Progenitor cell of endocrine pancreas (in vitro differentiated cells): ENCODE results near the gene SERPIND1. TPM values are rescaled to one million over a fixed set of nuclear protein-coding genes. Genes with fewer than 3 reads are reported as not detected.

Experiments used
- DNase-seq: peaks from one replicate; pipeline ENCODE4 v3.0.0; 2021; ENCODE audit warnings: low spot score; ENCODE audit not compliant: unreplicated experiment
- H3K27ac Mint-ChIP-seq: 2 replicates; pipeline ENCODE4 v1.8.0; 2021; ENCODE audit warnings: mild to moderate bottlenecking, moderate library complexity, mixed read lengths
- H3K27me3 Mint-ChIP-seq: 2 replicates; pipeline ENCODE4 v1.8.0; 2021; ENCODE audit warnings: mixed read lengths
- H3K36me3 Mint-ChIP-seq: 2 replicates; pipeline ENCODE4 v1.8.0; 2022; ENCODE audit warnings: mixed read lengths; ENCODE audit not compliant: insufficient read depth
- H3K4me1 Mint-ChIP-seq: 2 replicates; pipeline ENCODE4 v1.8.0; 2021; ENCODE audit warnings: low read depth, mixed read lengths
- H3K4me3 Mint-ChIP-seq: 2 replicates; pipeline ENCODE4 v1.8.0; 2021; ENCODE audit warnings: low read depth, mild to moderate bottlenecking, moderate library complexity, mixed read lengths
- H3K9me3 Mint-ChIP-seq: 2 replicates; pipeline ENCODE4 v1.8.0; 2021; ENCODE audit warnings: low read depth, mixed read lengths
- total RNA-seq: library from RNA; stranded (reverse); gene quantifications from 2 replicates; pipeline ENCODE4 v1.2.1, GENCODE V29; 2021
- TF ChIP-seq, protein P1 (sequence below): fragments of 200-600 bp; sonication (generic); IDR thresholded peaks from one replicate; pipeline ENCODE4 v1.5.0; 2021; ENCODE audit warnings: antibody characterized with exemption, mild to moderate bottlenecking; ENCODE audit not compliant: unreplicated experiment

Gene SERPIND1
- total RNA-seq, 1 donor from 2014 or later, result 0.74 TPM

DNA sequence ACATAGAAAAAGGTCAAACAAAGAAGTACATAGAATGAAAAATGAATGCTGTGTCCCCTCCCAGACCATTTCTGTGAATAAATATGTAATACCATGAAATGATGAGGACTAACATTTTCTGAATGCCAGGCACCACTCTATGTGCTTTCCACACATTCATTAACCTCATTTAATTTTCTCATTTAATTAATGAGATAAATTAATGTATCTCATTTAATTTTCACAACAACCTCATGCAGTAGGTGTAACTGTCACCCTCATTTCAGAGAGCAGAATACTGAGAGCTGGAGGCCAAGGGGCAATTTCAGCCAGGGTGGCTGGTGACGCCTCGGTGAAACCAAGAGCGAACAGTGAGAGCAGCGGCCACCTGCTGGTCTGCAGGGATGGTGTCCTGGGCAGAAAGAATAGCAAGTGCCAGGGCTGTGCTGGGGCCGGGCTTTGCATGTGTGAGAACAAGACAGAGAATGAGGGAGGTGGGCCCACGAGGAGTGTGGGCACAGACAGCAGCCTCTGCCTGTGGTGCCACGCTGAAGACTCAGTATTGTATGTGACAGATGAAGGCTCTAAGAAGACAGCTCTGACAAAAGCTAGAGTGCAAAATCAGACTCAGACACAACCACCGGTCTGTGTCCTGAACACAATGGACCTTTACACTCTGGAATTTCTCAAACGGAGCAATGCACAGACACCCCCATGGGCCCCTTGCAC is 1.8 kb upstream of the SERPIND1 start:
- Mint-ChIP-seq H3K9me3 (no peaks in the 10 kb centered on the region), H3K4me1 (peaks cover 6% of the 10 kb centered on the region), H3K27me3 (no peaks in the 10 kb centered on the region), H3K27ac (no peak overlapping the region), H3K4me3 (no peak overlapping the region), H3K36me3 (peaks cover 6% of the 10 kb centered on the region)
- TF ChIP-seq, protein P1, sequence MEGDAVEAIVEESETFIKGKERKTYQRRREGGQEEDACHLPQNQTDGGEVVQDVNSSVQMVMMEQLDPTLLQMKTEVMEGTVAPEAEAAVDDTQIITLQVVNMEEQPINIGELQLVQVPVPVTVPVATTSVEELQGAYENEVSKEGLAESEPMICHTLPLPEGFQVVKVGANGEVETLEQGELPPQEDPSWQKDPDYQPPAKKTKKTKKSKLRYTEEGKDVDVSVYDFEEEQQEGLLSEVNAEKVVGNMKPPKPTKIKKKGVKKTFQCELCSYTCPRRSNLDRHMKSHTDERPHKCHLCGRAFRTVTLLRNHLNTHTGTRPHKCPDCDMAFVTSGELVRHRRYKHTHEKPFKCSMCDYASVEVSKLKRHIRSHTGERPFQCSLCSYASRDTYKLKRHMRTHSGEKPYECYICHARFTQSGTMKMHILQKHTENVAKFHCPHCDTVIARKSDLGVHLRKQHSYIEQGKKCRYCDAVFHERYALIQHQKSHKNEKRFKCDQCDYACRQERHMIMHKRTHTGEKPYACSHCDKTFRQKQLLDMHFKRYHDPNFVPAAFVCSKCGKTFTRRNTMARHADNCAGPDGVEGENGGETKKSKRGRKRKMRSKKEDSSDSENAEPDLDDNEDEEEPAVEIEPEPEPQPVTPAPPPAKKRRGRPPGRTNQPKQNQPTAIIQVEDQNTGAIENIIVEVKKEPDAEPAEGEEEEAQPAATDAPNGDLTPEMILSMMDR, result peak; percentile 49
- no peak for DNase-seq

DNA sequence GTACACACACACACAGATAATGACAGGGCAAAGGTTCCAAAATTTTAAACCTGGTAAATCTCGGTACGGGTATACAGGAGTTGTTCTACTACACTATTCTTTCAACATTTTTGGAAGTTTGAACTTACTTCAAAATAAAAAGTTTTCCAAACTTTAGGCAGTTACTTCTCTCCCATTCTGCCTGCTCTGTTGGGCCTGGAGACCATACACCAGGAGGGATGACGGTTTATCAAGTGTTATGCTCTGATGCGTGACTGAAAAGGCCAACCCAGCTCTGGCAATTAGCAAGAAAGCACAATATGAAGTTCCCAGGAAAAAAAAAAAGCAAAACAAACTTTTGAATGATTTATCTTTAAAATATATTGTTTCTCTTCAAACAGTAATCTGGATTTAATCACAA is 969 bp downstream of the SERPIND1 start:
- Mint-ChIP-seq H3K9me3 (no peaks in the 10 kb centered on the region), H3K27ac (no peak overlapping the region), H3K36me3 (peaks cover 11% of the 10 kb centered on the region), H3K4me3 (no peak overlapping the region), H3K4me1 (peaks cover 15% of the 10 kb centered on the region), H3K27me3 (no peaks in the 10 kb centered on the region)
- TF ChIP-seq, protein P1, result no peak
- no peak for DNase-seq

DNA sequence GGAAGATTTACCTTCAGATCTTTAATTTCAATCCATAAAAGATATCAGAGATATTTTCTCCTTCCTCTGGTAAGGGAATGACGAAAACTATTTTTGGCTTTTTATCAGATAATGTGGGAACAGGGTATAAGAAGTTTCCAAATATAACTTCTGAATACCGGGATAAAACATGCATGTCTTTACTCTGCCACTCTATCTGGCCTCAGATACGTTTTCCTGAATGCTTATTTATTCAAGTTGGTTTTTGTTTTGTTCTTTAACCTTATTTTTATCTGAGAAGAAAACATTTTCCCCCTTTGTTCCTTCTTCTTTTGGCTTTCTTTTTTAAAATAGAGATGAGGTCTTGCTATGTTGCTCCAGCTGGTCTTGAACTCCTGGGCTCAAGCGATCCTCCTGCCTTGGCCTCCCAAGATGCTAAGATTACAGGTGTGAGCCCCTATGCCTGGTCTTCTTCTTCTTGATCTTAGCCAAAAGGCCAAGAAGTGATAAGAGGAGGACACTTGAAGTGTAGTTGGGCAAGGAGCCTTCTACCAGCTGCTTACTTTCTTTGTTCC is 1.5 kb downstream of the SERPIND1 start:
- TF ChIP-seq, protein P1, result no peak
- no peak for DNase-seq
- Mint-ChIP-seq H3K36me3 (peaks cover 11% of the 10 kb centered on the region), H3K27ac (no peak overlapping the region), H3K4me1 (peaks cover 15% of the 10 kb centered on the region), H3K4me3 (no peak overlapping the region), H3K9me3 (no peaks in the 10 kb centered on the region), H3K27me3 (no peaks in the 10 kb centered on the region)

DNA sequence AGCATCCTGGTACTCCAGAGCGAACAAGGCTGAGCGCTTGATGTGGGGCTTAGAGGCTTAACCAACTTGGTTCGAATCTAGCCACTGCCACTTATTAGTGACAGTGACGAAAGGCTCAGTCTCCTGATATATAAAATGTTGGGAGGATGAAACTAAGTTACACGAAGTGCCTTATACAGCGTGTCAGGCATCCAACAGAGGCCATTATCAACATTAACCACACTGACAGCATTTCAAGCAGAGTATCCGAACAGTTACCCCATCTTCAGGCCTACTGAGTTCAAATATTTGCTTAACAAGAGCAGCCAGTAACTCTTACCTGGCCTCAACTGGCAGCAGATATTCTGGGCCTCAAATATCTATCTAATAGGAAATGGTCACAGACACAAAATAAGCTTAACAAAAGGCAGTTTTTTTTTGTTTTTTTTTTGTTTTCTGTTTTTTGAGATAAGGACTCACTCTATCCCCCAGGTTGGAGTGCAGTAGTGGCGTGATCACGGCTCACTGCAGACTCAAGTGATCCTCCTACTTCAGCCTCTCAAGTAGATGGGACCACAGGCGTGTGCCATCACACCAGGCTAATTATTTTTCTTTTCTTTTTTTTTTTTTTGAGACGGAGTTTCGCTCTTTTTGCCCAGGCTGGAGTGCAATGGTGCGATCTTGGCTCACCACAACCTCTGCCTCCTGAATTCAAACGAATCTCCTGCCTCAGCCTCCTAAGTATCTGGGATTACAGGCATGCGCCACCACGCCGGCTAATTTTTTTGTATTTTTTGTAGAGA is 2.9 kb downstream of the SERPIND1 start:
- Mint-ChIP-seq H3K36me3 (peaks cover 9% of the 10 kb centered on the region), H3K4me1 (peaks cover 15% of the 10 kb centered on the region), H3K9me3 (no peaks in the 10 kb centered on the region), H3K4me3 (no peak overlapping the region), H3K27me3 (no peaks in the 10 kb centered on the region), H3K27ac (peak overlapping the region; percentile 89)
- DNase-seq, result no peak
- TF ChIP-seq, protein P1, result no peak

DNA sequence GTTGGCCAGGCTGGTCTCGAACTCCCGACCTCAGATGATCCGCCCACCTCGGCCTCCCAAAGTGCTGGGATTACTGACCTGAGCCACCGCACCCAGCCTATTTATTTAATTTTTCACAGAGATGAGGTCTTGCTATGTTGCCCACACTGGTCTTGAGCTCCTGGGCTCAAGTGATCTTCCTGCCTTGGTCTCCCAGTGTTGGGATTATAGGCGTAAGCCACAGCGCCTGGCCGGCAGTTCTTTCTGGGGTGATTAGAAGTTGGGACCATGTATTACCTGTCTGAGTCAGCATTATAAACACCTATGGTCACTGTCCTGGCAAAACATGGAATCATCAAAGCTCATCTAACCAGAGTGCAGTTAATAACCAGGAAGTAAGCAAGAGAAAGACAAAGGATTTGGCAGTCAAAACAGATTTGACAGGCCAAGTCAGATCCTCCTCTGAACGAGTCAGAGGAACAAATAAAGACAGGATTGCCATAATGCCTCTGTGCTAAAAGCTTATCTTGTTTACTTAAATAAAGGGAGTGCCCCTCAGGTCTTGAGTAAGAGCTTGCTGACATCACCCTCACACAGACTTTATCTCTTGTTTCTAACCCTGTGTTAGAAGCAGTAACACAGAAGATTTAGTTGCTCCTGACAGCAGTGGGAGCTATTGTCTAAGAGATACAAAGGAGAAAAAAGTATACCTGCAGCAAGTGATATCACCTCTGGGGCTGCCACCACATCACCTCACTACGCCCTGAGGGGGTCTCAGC is 3.7 kb downstream of the SERPIND1 start:
- Mint-ChIP-seq H3K4me3 (no peak overlapping the region), H3K4me1 (peaks cover 15% of the 10 kb centered on the region), H3K27me3 (no peaks in the 10 kb centered on the region), H3K9me3 (no peaks in the 10 kb centered on the region), H3K36me3 (peaks cover 9% of the 10 kb centered on the region), H3K27ac (peak overlapping the region; percentile 89)
- DNase-seq, result no peak
- TF ChIP-seq, protein P1, result no peak
